Caco-2 (cell line): Measurements from ENCODE around the gene HDGF. TPM values are rescaled to one million over a fixed set of nuclear protein-coding genes. Genes with fewer than 3 reads are reported as not detected.

Experiments used
- BruUV-seq: library from RNA; stranded (reverse); fragments of 400-500 nt; replicated peaks from 2 replicates; lab custom pipeline; 2021; lab: Mats Ljungman, UMichigan
- CTCF ChIA-PET: fragments of 300-600 bp; sonication (Branson Sonifier 250); formaldehyde crosslinking; loops from one replicate; lab custom pipeline; 2022; ENCODE audit warnings: antibody characterized with exemption; lab: Charles Lee
- POLR2A ChIA-PET: fragments of 300-600 bp; sonication (Branson Sonifier 250); formaldehyde crosslinking; loops from one replicate; lab custom pipeline; 2022; ENCODE audit warnings: antibody characterized with exemption; lab: Charles Lee
- DNase-seq, 2 experiments: peaks; one replicate each; pipeline versions ENCODE4 v3.0.0 to v3.0.0-alpha.2; 2020 to 2022
- H3K27me3 ChIP-seq: replicated peaks from 2 replicates; pipeline ENCODE4 v1.6.0; 2011; ENCODE audit warnings: low read length; ENCODE audit not compliant: control insufficient read depth, insufficient read depth
- H3K36me3 ChIP-seq: 2 replicates; pipeline ENCODE4 v1.5.1; 2011; ENCODE audit warnings: low read length; ENCODE audit not compliant: control insufficient read depth, insufficient read depth
- H3K4me1 ChIP-seq: fragments of 250-450 bp; sonication (Bioruptor Pico); 2 replicates; pipeline ENCODE4 v1.5.1; 2020; ENCODE audit warnings: mild to moderate bottlenecking
- H3K4me3 ChIP-seq: 2 replicates; pipeline ENCODE4 v1.5.1; 2011; ENCODE audit warnings: low read depth, mild to moderate bottlenecking, control low read depth, low read length
- H3K9me3 ChIP-seq: fragments of 250-450 bp; sonication (Bioruptor Pico); 2 replicates; pipeline ENCODE4 v1.5.1; 2020; ENCODE audit warnings: mild to moderate bottlenecking, moderate library complexity
- H3K27ac Mint-ChIP-seq: one replicate; pipeline ENCODE4 v1.8.0; 2022; ENCODE audit warnings: mixed read lengths; ENCODE audit not compliant: unreplicated experiment
- H3K27me3 Mint-ChIP-seq: one replicate; pipeline ENCODE4 v1.8.0; 2022; ENCODE audit warnings: mixed read lengths; ENCODE audit not compliant: insufficient read depth, unreplicated experiment
- H3K36me3 Mint-ChIP-seq: one replicate; pipeline ENCODE4 v1.8.0; 2022; ENCODE audit warnings: mild to moderate bottlenecking, mixed read lengths; ENCODE audit not compliant: insufficient read depth, unreplicated experiment
- H3K4me1 Mint-ChIP-seq: one replicate; pipeline ENCODE4 v1.8.0; 2022; ENCODE audit warnings: low read depth, mixed read lengths; ENCODE audit not compliant: unreplicated experiment
- H3K4me3 Mint-ChIP-seq: one replicate; pipeline ENCODE4 v1.8.0; 2022; ENCODE audit warnings: mild to moderate bottlenecking, moderate library complexity, mixed read lengths; ENCODE audit not compliant: unreplicated experiment
- H3K9me3 Mint-ChIP-seq: one replicate; pipeline ENCODE4 v1.8.0; 2022; ENCODE audit warnings: mixed read lengths; ENCODE audit not compliant: unreplicated experiment
- CTCF ChIP-seq, 2 experiments: fragments of 200-600 bp in 1 of 2; IDR thresholded peaks; 1 replicate in 1 of 2; 2 replicates in 1 of 2; pipeline versions ENCODE4 v1.5.1 to v1.8.0; 2011 to 2022; ENCODE audit warnings: antibody characterized with exemption in 1 of 2, control low read depth in 1 of 2, inconsistent platforms in 1 of 2, low read depth in 1 of 2, low read length in 1 of 2, mild to moderate bottlenecking in 1 of 2, moderate library complexity in 1 of 2; ENCODE audit not compliant: insufficient read depth in 1 of 2, severe bottlenecking in 1 of 2, unreplicated experiment in 1 of 2
- intact Hi-C: fragments of 100-400 bp; cut with micrococcal nuclease; formaldehyde crosslinking; loops from one replicate; pipeline ENCODE4 v1.10.0; 2022; ENCODE audit not compliant: unreplicated experiment
- total RNA-seq: library from RNA; stranded (reverse); gene quantifications from 2 replicates; pipeline ENCODE4 v1.2.3, GENCODE V29; 2022

Gene HDGF
- total RNA-seq, 1 experiment from 2014 or later, result 414 TPM

GRCh38 chr1:156767101-156767878, 15.8 kb upstream of the HDGF start, which contains the start of gene PRCC:
TSS of gene PRCC (plus strand) at chr1:156767535. CDS start at chr1:156767772, 237 bp downstream.
- Mint-ChIP-seq H3K27ac (no peak within 1 kb of the TSS), H3K4me1 (peaks cover 39% of the 10 kb centered on the region), H3K27me3 (no peaks in the 10 kb centered on the region), H3K4me3 (no peak within 1 kb of the TSS), H3K36me3 (peaks cover 27% of the 10 kb centered on the region), H3K9me3 (no peaks in the 10 kb centered on the region)
- intact Hi-C loops, result loop anchor here (1.0 kb wide), 5 partner anchors 16 to 78 kb away; partner anchors contain the start of genes HDGF, ISG20L2, METTL25B and MRPL24
- TSS peak; percentile 39 for BruUV-seq
- peak; percentile 98 to 99 for DNase-seq
- POLR2A ChIA-PET, result interaction anchor here (0.5 to 2.6 kb wide), 10 partner anchors 9 to 1487 kb away, joined by 3 to 28 read pairs (median 8); partner anchors contain the start of genes HDGF, ISG20L2, METTL25B and MRPL24
- peak within 1 kb of the TSS; percentile 93 for H3K4me3 ChIP-seq
- peaks cover 4% of the 10 kb centered on the region for H3K36me3 ChIP-seq
- CTCF ChIA-PET, result interaction anchor here (0.6 to 1.4 kb wide), 8 partner anchors 15 to 78 kb away, joined by 3 to 13 read pairs (median 4); partner anchors contain the start of genes HDGF, ISG20L2, METTL25B and MRPL24
- H3K27me3 ChIP-seq, result no peaks in the 10 kb centered on the region
- H3K9me3 ChIP-seq, result no peaks in the 10 kb centered on the region
- no peak for TF ChIP-seq CTCF (IDR thresholded peaks at IDR 0.05; ENCODE audit: insufficient read depth in 1 of 2, low read depth in 1 of 2, low read length in 1 of 2, severe bottlenecking in 1 of 2, unreplicated experiment in 1 of 2)
- H3K4me1 ChIP-seq, result peaks cover 8% of the 10 kb centered on the region; the same call in 1 of the 2 replicates

GRCh38 chr1:156766298-156767100, 15.0 kb upstream of the HDGF start:
- H3K4me3 ChIP-seq, result peak overlapping the region; percentile 45
- POLR2A ChIA-PET, result interaction anchor here (0.5 to 2.6 kb wide), 9 partner anchors 8 to 82 kb away, joined by 3 to 28 read pairs (median 8); partner anchors contain the start of genes HDGF, ISG20L2, METTL25B and MRPL24
- H3K4me1 ChIP-seq, result peaks cover 8% of the 10 kb centered on the region; the same call in 1 of the 2 replicates
- no peaks in the 10 kb centered on the region for H3K27me3 ChIP-seq
- Mint-ChIP-seq H3K27ac (no peak overlapping the region), H3K4me1 (peaks cover 34% of the 10 kb centered on the region), H3K9me3 (no peaks in the 10 kb centered on the region), H3K27me3 (no peaks in the 10 kb centered on the region), H3K4me3 (no peak overlapping the region), H3K36me3 (peaks cover 26% of the 10 kb centered on the region)
- intact Hi-C loops, result loop anchor here (1.0 kb wide), 5 partner anchors 15 to 77 kb away; partner anchors contain the start of genes HDGF, ISG20L2, METTL25B and MRPL24
- no peak for TF ChIP-seq CTCF (IDR thresholded peaks at IDR 0.05; ENCODE audit: insufficient read depth in 1 of 2, low read depth in 1 of 2, low read length in 1 of 2, severe bottlenecking in 1 of 2, unreplicated experiment in 1 of 2)
- CTCF ChIA-PET, result interaction anchor here (0.7 to 1.4 kb wide), 6 partner anchors 23 to 77 kb away, joined by 3 to 13 read pairs (median 6); partner anchors contain the start of genes ISG20L2, METTL25B and MRPL24
- H3K36me3 ChIP-seq, result peaks cover 4% of the 10 kb centered on the region
- peak in 1 of 2 experiments; percentile 15 for DNase-seq
- BruUV-seq, result TSS peak; percentile 77
- H3K9me3 ChIP-seq, result no peaks in the 10 kb centered on the region
